ENCODE measurements around the gene E2F6. TPM values are rescaled to one million over a fixed set of nuclear protein-coding genes. Genes with fewer than 3 reads are reported as not detected.

E2F6 gene
- total and polyA plus RNA-seq, 2 of the 13 experiments (the other 11 are each of a cell fraction or from before 2014, with no cell fraction given) = 27.3 to 36.0 TPM

- no peak; the same call in 1 of the 2 replicates for TF ChIP-seq ZSCAN29 (CRISPR knock-in tag; conservative IDR thresholded peaks at IDR 0.05)
- no peak for TF ChIP-seq ZNF343 (CRISPR knock-in tag; IDR thresholded peaks at IDR 0.05)
- TF ChIP-seq CCAR2 (optimal IDR thresholded peaks at IDR 0.05; ENCODE audit: low read depth, low read length) = no peak
- TF ChIP-seq, protein P1, sequence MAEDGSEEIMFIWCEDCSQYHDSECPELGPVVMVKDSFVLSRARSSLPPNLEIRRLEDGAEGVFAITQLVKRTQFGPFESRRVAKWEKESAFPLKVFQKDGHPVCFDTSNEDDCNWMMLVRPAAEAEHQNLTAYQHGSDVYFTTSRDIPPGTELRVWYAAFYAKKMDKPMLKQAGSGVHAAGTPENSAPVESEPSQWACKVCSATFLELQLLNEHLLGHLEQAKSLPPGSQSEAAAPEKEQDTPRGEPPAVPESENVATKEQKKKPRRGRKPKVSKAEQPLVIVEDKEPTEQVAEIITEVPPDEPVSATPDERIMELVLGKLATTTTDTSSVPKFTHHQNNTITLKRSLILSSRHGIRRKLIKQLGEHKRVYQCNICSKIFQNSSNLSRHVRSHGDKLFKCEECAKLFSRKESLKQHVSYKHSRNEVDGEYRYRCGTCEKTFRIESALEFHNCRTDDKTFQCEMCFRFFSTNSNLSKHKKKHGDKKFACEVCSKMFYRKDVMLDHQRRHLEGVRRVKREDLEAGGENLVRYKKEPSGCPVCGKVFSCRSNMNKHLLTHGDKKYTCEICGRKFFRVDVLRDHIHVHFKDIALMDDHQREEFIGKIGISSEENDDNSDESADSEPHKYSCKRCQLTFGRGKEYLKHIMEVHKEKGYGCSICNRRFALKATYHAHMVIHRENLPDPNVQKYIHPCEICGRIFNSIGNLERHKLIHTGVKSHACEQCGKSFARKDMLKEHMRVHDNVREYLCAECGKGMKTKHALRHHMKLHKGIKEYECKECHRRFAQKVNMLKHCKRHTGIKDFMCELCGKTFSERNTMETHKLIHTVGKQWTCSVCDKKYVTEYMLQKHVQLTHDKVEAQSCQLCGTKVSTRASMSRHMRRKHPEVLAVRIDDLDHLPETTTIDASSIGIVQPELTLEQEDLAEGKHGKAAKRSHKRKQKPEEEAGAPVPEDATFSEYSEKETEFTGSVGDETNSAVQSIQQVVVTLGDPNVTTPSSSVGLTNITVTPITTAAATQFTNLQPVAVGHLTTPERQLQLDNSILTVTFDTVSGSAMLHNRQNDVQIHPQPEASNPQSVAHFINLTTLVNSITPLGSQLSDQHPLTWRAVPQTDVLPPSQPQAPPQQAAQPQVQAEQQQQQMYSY (CRISPR knock-in tag; IDR thresholded peaks at IDR 0.05) = no peak
- no peak for TF ChIP-seq ZNF607 (CRISPR knock-in tag; IDR thresholded peaks at IDR 0.05; ENCODE audit: borderline replicate concordance)
- no peak for TF ChIP-seq TSC22D2 (CRISPR knock-in tag; IDR thresholded peaks at IDR 0.05; ENCODE audit: borderline replicate concordance)
- TF ChIP-seq SYNCRIP (IDR thresholded peaks at IDR 0.05; ENCODE audit: insufficient read depth, low read depth, low read length) = no peak
- TF ChIP-seq ZBTB38 (CRISPR knock-in tag; IDR thresholded peaks at IDR 0.05) = no peak
- TF ChIP-seq ZBTB3 (CRISPR knock-in tag; IDR thresholded peaks at IDR 0.05; ENCODE audit: borderline replicate concordance, low read depth) = no peak
- TF ChIP-seq, protein P2, sequence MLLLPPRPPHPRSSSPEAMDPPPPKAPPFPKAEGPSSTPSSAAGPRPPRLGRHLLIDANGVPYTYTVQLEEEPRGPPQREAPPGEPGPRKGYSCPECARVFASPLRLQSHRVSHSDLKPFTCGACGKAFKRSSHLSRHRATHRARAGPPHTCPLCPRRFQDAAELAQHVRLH (CRISPR knock-in tag; IDR thresholded peaks at IDR 0.05; ENCODE audit: borderline replicate concordance, low read depth) = no peak
- TF ChIP-seq ZNF891 (CRISPR knock-in tag; IDR thresholded peaks at IDR 0.05) = no peak
- TF ChIP-seq, protein P3, sequence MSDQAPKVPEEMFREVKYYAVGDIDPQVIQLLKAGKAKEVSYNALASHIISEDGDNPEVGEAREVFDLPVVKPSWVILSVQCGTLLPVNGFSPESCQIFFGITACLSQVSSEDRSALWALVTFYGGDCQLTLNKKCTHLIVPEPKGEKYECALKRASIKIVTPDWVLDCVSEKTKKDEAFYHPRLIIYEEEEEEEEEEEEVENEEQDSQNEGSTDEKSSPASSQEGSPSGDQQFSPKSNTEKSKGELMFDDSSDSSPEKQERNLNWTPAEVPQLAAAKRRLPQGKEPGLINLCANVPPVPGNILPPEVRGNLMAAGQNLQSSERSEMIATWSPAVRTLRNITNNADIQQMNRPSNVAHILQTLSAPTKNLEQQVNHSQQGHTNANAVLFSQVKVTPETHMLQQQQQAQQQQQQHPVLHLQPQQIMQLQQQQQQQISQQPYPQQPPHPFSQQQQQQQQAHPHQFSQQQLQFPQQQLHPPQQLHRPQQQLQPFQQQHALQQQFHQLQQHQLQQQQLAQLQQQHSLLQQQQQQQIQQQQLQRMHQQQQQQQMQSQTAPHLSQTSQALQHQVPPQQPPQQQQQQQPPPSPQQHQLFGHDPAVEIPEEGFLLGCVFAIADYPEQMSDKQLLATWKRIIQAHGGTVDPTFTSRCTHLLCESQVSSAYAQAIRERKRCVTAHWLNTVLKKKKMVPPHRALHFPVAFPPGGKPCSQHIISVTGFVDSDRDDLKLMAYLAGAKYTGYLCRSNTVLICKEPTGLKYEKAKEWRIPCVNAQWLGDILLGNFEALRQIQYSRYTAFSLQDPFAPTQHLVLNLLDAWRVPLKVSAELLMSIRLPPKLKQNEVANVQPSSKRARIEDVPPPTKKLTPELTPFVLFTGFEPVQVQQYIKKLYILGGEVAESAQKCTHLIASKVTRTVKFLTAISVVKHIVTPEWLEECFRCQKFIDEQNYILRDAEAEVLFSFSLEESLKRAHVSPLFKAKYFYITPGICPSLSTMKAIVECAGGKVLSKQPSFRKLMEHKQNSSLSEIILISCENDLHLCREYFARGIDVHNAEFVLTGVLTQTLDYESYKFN (CRISPR knock-in tag; conservative IDR thresholded peaks at IDR 0.05) = peak; percentile 86
- TF ChIP-seq, protein P4, sequence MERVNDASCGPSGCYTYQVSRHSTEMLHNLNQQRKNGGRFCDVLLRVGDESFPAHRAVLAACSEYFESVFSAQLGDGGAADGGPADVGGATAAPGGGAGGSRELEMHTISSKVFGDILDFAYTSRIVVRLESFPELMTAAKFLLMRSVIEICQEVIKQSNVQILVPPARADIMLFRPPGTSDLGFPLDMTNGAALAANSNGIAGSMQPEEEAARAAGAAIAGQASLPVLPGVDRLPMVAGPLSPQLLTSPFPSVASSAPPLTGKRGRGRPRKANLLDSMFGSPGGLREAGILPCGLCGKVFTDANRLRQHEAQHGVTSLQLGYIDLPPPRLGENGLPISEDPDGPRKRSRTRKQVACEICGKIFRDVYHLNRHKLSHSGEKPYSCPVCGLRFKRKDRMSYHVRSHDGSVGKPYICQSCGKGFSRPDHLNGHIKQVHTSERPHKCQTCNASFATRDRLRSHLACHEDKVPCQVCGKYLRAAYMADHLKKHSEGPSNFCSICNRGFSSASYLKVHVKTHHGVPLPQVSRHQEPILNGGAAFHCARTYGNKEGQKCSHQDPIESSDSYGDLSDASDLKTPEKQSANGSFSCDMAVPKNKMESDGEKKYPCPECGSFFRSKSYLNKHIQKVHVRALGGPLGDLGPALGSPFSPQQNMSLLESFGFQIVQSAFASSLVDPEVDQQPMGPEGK (CRISPR knock-in tag; IDR thresholded peaks at IDR 0.05) = no peak
- TF ChIP-seq SKIL (CRISPR knock-in tag; IDR thresholded peaks at IDR 0.05; ENCODE audit: borderline replicate concordance) = no peak
- no peak for TF ChIP-seq DBP (CRISPR knock-in tag; IDR thresholded peaks at IDR 0.05; ENCODE audit: not compliant biosample characterization)
These were observed 43.0 kb downstream of the E2F6 start (continued) for GRCh38 chr2:11422901-11423435.

Measured in HepG2 (cell line).